ENCODE data around the gene KRTAP12-4.
"Not testable (repeated sequence)": the region's sequence is repeated elsewhere in the genome, so short reads cannot be mapped to it uniquely, and the experiment has no call there.

The KRTAP12-4 gene

GRCh38 chr21:44613386-44614155 is 40.9 kb downstream of the KRTAP12-4 start:
- no peak overlapping the region for H3K4me3 ChIP-seq (ENCODE audit: low read depth, low read length)

GRCh38 chr21:44612669-44613229 is 41.7 kb downstream of the KRTAP12-4 start:
- H3K4me3 ChIP-seq (ENCODE audit: low read depth, low read length), result no peak overlapping the region

- H3K4me3 ChIP-seq (ENCODE audit: low read depth, low read length), result no peak within 1 kb of the TSS
Measured at GRCh38 chr21:44612029-44612486, 42.4 kb downstream of the KRTAP12-4 start, which contains the start of gene KRTAP10-8. Gene KRTAP10-8, plus strand, starts transcription at chr21:44612079. Its CDS starts 22 bp downstream, at chr21:44612101.

- H3K4me3 ChIP-seq (ENCODE audit: low read depth, low read length), result no peak overlapping the region
Measured at GRCh38 chr21:44611551-44611950, 42.9 kb downstream of the KRTAP12-4 start.

GRCh38 chr21:44610157-44610843 is 44.2 kb downstream of the KRTAP12-4 start:
- not testable (repeated sequence) for H3K4me3 ChIP-seq (ENCODE audit: low read depth, low read length)

- H3K4me3 ChIP-seq (ENCODE audit: low read depth, low read length), result no peak overlapping the region
Measured at GRCh38 chr21:44609193-44609592, 45.3 kb downstream of the KRTAP12-4 start.

- H3K4me3 ChIP-seq (ENCODE audit: low read depth, low read length), result no peak overlapping the region
Measured at GRCh38 chr21:44606495-44606894, 48.0 kb downstream of the KRTAP12-4 start.

Data from iPS-11a (cell line).